ENCODE data around the gene OTX1.

Gene OTX1

DNA sequence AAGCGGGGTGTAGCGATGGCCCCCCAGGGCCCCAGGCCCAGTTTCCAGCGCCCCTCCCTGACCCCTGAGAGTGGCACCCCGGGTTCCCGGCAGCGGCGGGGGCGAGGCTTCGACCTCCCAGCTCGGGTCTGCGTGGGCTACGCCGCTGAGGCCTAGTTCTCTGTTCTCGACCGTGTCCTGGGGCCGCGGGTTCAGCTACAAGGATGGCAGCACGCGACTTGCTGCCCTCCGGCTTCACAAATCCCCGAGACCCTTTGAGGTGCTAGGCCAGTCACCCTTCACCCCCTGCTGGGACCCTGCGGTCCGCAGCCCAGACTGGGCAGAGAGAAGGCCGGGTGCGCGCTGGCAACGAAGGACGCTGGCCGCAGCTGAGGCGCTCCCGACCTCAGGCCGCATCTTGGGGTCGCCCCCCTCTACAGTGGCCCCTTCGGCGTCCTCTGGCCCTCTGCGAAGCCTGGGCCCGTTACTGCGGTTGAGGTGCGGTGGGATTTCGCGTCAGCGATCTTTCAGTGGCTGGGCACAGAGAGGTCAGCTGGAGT lies 1.2 kb downstream of the OTX1 start:
- ATAC-seq, result no peak
- DNase-seq, result peak; percentile 5
- no peaks in the 10 kb centered on the region for H3K9me3 Mint-ChIP-seq
- peak overlapping the region; percentile 75 for H3K4me3 Mint-ChIP-seq
- H3K4me1 Mint-ChIP-seq, result peaks cover 65% of the 10 kb centered on the region
- H3K36me3 Mint-ChIP-seq (ENCODE audit: low read depth), result no peaks in the 10 kb centered on the region
- H3K27ac Mint-ChIP-seq, result no peak overlapping the region
- peaks cover 87% of the 10 kb centered on the region for H3K27me3 Mint-ChIP-seq

- H3K4me3 Mint-ChIP-seq, result peak overlapping the region; percentile 6
- no peaks in the 10 kb centered on the region for H3K36me3 Mint-ChIP-seq (ENCODE audit: low read depth)
- no peaks in the 10 kb centered on the region for H3K9me3 Mint-ChIP-seq
- ATAC-seq (no peak), DNase-seq (peak; percentile 2)
- H3K27me3 Mint-ChIP-seq, result peaks cover 88% of the 10 kb centered on the region
- H3K27ac Mint-ChIP-seq, result no peak overlapping the region
- peaks cover 65% of the 10 kb centered on the region for H3K4me1 Mint-ChIP-seq
These were observed 1.9 kb downstream of the OTX1 start for GRCh38 chr2:63052411-63053080.

GRCh38 chr2:63053081-63053888 lies 2.7 kb downstream of the OTX1 start:
- H3K36me3 Mint-ChIP-seq (ENCODE audit: low read depth), result peaks cover 2% of the 10 kb centered on the region
- no peak overlapping the region for H3K4me3 Mint-ChIP-seq
- peak; percentile 7 for DNase-seq
- peaks cover 67% of the 10 kb centered on the region for H3K4me1 Mint-ChIP-seq
- H3K27ac Mint-ChIP-seq, result no peak overlapping the region
- no peak for ATAC-seq
- peaks cover 88% of the 10 kb centered on the region for H3K27me3 Mint-ChIP-seq
- H3K9me3 Mint-ChIP-seq, result no peaks in the 10 kb centered on the region

DNA sequence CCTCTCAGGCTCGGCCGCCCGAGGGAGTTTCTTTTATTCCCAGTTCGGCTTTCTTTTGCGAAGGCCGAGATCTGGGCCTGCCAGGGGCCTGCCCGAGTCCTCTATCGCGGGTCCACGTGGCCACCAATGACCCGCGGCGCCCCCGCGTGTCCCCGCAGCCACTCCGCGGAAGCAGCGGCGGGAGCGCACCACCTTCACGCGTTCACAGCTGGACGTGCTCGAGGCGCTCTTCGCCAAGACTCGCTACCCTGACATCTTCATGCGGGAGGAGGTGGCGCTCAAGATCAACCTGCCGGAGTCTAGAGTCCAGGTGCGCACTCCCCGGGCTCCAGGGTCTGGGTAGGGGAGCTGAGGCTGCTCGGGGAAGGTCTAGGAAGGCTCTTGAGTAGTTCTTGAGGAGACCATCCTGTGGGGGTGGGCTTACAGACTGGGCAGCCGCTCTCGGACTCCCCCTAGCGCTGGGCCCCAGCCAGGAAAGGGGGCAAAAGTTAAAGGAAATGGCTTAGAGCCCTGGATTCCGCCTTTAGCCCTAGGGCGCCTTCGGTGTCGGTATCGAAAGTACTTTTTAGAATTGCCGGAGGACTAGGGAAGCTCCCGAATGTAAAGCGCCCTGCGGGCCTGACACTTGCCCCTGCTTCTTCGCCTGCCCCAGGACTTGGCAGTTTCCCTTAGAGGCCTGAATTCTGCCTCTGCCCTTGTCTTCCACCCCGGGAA lies 3.4 kb downstream of the OTX1 start:
- peaks cover 2% of the 10 kb centered on the region for H3K36me3 Mint-ChIP-seq (ENCODE audit: low read depth)
- peak overlapping the region; percentile 61 for H3K4me3 Mint-ChIP-seq
- no peak overlapping the region for H3K27ac Mint-ChIP-seq
- DNase-seq, result peak; percentile 57
- no peak for ATAC-seq
- H3K4me1 Mint-ChIP-seq, result peaks cover 66% of the 10 kb centered on the region
- H3K27me3 Mint-ChIP-seq, result peaks cover 86% of the 10 kb centered on the region
- H3K9me3 Mint-ChIP-seq, result no peaks in the 10 kb centered on the region

DNA sequence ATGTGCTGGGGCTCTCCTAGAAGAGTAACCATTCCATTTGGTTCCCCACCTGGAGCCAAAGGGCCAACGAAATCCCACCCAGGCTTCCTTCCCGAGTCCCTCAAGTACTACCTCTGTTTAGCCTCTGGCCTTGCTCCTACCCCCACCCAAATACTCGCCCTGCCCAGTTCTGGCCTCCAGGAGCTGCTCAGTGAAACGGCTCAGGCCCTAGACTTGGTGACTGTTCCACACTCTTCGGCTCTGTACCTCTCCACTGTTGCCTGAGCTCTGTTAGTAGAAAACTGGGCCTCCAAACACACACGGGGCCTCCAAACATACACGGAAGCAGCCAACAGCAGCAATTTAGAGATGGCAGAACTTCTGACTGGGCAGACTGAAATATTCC lies 4.2 kb downstream of the OTX1 start:
- H3K4me1 Mint-ChIP-seq, result peaks cover 58% of the 10 kb centered on the region
- no peak overlapping the region for H3K4me3 Mint-ChIP-seq
- H3K27ac Mint-ChIP-seq, result no peak overlapping the region
- no peak for DNase-seq
- H3K36me3 Mint-ChIP-seq (ENCODE audit: low read depth), result peaks cover 2% of the 10 kb centered on the region
- ATAC-seq, result no peak
- peaks cover 81% of the 10 kb centered on the region for H3K27me3 Mint-ChIP-seq
- peaks cover under 1% of the 10 kb centered on the region for H3K9me3 Mint-ChIP-seq

- DNase-seq (peak; percentile 14), ATAC-seq (no peak)
- Mint-ChIP-seq H3K9me3 (peaks cover 4% of the 10 kb centered on the region), H3K36me3 (ENCODE audit: low read depth) (peaks cover 3% of the 10 kb centered on the region), H3K4me3 (peak overlapping the region; percentile 55), H3K27me3 (peaks cover 84% of the 10 kb centered on the region), H3K27ac (peak overlapping the region; percentile 11), H3K4me1 (peaks cover 60% of the 10 kb centered on the region)
These were observed 4.8 kb downstream of the OTX1 start for GRCh38 chr2:63055226-63056106.

DNA sequence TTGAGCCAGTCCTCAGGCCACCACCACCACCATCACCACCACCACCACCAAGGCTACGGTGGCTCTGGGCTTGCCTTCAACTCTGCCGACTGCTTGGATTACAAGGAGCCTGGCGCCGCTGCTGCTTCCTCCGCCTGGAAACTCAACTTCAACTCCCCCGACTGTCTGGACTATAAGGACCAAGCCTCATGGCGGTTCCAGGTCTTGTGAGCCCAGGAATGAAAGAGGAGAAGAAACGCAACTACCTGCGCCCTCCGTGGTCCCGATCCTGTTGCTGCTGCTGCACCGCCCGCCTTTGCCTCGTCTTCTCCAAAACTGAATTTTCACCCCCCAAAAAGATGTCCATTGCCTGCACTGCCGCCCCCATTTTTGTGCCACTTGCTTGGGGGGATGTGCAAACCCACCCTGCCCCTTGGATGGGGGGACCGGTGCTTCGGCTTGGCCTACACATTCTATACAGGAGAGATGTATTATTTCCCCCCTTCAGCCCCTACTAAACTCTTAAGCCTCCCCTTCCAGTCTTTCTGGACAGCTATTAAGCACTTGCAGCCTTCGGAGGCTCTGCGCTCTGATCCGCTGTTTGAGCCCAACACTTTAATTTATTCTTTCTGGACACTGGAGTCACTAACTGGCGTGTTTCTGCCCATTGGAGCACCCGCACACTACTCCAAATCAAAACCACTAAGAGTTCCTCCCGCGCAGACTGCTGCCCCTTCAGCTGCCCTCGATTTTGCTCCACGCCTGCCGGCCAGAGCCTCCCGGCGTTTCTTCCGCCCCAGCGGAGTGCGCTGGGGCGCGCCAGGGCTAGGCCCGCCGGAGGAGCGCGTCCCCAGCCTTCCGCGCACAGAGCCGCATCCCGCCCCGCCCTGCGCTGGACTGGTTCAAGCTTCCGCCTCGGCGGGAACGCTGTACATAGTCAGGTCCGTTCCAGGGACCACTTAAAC lies 5.7 kb downstream of the OTX1 start:
- no peak for ATAC-seq
- H3K4me1 Mint-ChIP-seq, result peaks cover 57% of the 10 kb centered on the region
- peak; percentile 36 for DNase-seq

DNA sequence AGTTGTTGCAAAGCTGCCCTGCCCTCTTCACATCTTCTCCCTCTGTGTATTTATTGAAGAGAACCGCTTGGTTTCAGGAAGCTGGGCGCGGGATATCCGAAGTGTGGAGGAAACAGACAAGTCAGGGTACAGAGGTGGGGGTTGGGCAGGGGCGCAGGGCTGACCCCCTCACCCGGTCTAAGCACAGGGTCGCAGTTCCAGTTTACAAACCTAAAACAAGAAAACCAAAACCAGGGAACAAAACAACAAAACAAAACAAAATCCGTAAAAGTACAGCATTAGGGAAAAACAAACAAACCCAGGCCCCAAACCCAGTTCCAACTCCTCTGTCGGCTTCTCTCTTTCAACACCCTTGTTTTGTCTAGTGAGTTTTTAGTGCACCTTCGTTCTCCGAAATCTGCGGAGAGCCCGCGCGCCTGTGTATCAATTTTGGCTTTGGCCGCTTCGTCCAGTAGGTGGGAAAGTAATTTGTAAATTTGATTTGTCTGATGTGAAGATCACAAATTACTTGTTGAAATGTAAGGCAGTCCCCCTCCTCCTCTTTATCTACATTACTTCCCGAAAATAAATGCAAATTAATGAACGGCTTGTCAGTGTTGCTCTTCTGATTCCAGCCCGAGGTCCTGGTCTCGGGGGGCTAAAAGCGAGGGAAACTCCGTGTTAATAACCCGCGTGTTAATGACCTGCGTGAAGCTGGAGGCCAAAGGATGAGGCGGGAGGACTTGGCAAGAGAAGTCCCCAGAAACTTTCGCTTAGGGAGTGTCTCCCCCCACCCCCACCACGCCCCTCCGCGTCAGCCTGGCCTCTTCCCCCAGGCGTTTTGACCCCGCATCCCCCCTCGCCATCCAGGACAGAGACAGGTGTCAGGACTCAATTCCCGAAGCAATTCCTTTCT lies 6.9 kb downstream of the OTX1 start:
- DNase-seq (peak; percentile 2), ATAC-seq (no peak)
- Mint-ChIP-seq H3K36me3 (ENCODE audit: low read depth) (peaks cover 3% of the 10 kb centered on the region), H3K4me1 (peaks cover 53% of the 10 kb centered on the region), H3K27me3 (peaks cover 89% of the 10 kb centered on the region), H3K4me3 (peak overlapping the region; percentile 55), H3K27ac (no peak overlapping the region), H3K9me3 (peaks cover 6% of the 10 kb centered on the region)

More for the DNA sequence above, 5.7 kb downstream of the OTX1 start:
- H3K27me3 Mint-ChIP-seq, result peaks cover 86% of the 10 kb centered on the region
- peaks cover 4% of the 10 kb centered on the region for H3K9me3 Mint-ChIP-seq
- H3K4me3 Mint-ChIP-seq, result peak overlapping the region; percentile 55
- H3K27ac Mint-ChIP-seq, result peak overlapping the region; percentile 11
- H3K36me3 Mint-ChIP-seq (ENCODE audit: low read depth), result peaks cover 3% of the 10 kb centered on the region

DNA sequence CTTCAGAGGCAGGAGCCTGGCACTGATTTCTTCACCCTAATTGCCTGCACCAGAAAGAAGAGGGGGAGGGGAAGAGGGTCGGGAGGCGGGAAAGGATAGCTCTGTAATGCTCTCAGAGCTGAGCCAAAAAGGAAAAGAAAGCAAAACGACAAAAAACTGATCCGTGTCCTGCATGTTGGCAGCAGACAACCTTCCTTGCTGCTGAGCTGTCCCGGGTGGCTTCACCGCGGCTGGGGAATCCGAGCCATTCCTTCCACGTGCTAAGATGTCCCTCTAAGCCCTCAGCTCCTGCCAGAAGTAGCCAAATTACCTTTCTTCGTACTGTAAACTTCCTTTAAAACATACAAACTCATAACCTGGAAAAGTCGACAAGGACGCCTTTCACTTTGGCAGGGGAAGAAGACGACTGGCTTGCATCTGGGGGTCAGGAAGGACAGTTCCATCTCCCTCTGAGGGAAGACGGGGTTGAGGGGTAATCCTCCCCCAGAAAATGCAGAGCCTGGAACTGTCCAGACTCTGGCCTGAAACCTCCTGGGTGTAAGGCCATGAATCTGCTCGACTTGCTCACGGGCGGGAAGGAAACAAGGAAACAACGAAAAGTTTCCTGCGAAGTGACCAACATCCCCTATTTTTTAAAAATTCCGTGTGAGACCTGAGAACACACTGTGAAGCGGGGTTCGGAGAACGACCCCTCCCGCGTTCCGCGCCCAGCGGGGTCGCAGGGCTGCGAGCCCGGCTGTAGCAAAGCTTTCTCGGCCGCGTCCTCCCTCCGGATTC lies 7.7 kb downstream of the OTX1 start:
- Mint-ChIP-seq H3K4me1 (peaks cover 51% of the 10 kb centered on the region), H3K36me3 (ENCODE audit: low read depth) (peaks cover 3% of the 10 kb centered on the region), H3K27ac (no peak overlapping the region), H3K9me3 (peaks cover 13% of the 10 kb centered on the region), H3K4me3 (peak overlapping the region; percentile 63), H3K27me3 (peaks cover 88% of the 10 kb centered on the region)
- ATAC-seq (no peak), DNase-seq (peak; percentile 3)

DNA sequence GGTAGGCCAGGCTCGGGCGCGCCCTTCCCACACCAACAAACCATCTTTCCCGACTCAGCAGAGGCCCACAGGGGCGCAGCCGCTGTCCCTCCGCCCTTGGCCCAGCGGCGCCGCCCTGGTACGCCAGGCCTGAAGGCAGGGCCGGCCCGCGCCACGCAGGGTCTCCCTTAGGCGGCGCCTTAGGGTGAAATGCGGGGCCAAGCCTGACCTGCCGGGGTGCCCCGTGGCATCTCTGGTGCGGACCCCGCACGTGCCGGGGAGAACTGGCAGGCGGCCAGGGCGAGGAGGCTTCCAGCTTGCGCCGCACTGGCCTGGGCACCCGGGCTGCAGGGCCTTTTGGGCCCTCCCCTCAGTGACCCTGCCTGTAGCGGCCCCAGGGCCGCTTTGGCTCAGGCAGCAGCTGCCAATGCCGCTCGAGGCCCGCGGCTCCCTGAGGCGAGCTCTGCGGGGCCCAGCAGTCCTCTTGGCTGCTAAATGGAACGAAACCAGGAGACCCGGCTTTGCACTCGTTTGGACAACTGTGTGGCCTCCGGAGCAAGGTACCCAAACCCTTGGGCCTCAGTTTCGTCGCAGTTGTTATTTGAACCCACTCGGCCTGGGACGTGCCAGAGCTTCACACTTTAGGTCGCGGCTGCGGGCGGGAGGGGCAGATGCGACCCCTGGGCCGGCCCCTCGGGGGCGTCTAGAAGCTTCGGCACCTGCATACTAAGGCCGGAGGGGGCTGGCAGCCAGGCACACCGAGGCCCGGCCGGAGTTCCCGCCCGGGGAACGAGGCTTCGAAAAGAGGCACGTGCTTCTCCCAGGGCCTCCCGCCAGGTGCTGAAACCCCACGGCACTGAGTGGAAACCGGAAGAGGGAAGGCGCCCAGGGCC lies 8.5 kb downstream of the OTX1 start:
- H3K4me1 Mint-ChIP-seq, result peaks cover 43% of the 10 kb centered on the region
- H3K27ac Mint-ChIP-seq, result no peak overlapping the region
- H3K27me3 Mint-ChIP-seq, result peaks cover 88% of the 10 kb centered on the region
- no peak overlapping the region for H3K4me3 Mint-ChIP-seq
- peaks cover 13% of the 10 kb centered on the region for H3K9me3 Mint-ChIP-seq
- H3K36me3 Mint-ChIP-seq (ENCODE audit: low read depth), result peaks cover 3% of the 10 kb centered on the region
- DNase-seq, result peak; percentile 5
- ATAC-seq, result peak; percentile 22

Data from activated naive CD8-positive, alpha-beta T cell treated with anti-CD3 and anti-CD28 coated beads, Interleukin-2, amount 50 U/mL, for 24 hours (primary cell).